ENCODE measurements around the gene RYR1.

The RYR1 gene

GRCh38 chr19:38429055-38429810 is 4.3 kb upstream of the RYR1 start:
- no peak for DNase-seq

DNA sequence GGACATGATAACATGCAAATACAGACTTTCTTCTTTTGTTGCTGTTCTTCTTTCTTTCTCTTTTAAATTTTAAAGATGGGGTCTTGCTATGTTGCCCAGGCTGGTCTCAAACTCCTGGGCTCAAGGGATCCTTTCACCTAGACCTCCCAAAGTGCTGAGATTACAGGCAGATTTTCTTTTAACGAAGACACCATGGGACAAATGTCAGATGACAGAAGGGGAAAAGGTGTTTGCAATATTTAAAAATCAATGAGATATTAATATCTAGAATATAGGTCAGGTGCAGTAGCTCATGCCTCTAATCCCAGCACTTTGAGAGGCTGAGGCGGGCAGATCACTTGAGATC is 3.7 kb upstream of the RYR1 start:
- no peak for DNase-seq

DNA sequence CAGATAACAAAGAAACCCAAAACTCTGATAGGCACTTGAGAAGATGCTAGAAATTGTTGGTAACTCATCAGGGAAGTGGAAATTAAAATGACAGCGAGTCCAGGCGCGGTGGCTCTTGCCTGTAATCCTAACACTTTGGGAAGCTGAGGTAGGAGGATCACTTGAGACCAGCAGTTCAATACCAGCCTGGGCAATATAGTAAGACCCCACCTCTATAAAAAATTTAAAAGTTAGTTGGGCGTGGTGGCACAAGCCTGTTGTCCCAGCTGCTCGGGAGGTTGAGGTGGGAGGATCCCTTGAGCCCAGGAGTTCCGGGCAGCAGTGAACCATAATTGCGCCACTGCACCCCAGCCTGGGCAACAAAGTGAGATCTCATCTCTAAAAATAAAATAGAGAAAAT is 2.6 kb upstream of the RYR1 start:
- DNase-seq, result no peak

DNA sequence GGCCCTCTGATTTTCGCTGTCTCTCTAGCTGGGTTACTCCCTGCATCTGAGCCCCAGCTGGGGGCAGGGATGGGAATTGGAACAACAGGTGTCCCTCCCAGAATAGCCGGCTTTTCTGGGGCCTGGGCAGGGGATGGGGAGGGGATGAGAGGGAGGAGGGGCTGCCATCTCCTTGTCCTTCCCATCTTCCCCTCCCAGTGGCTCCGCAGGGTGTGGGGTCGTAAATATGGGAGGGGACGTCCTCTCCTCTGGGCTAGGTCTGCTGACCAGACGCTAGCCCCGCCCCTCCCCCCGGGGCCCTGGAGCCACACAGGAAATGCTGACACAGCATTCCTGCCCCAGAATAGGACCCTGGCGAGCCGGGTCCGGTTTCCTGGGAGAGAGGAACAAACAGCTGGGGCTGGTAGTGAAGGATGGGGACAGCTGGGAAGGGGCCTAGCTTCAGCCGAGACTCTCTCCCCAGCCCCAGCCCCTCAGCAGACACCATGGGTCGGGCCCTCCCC is 1.1 kb downstream of the RYR1 start:
- DNase-seq, result no peak

DNA sequence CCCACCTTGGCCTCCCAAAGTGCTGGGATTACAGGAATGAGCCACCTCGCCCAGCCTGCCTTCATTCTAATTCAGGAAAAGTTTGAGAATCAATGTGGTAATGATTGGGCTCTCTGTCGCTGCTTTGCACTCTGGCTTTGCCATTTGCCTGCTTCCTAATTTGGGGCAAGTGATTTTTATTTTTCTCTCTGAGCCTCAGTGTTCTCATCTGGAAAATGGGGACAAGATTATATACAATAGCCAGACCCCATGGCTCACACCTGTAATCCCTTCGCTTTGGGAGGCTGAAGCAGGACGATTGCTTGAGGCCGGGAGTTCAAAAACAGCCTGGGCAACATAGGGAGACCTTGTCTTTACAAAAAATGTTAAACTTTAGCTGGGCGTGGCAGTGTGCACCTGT is 3.8 kb downstream of the RYR1 start:
- DNase-seq, result no peak

GRCh38 chr19:38437917-38438316 is 4.4 kb downstream of the RYR1 start:
- DNase-seq, result no peak

- no peak for DNase-seq
Measured at GRCh38 chr19:38440592-38440991, 7.1 kb downstream of the RYR1 start.

DNA sequence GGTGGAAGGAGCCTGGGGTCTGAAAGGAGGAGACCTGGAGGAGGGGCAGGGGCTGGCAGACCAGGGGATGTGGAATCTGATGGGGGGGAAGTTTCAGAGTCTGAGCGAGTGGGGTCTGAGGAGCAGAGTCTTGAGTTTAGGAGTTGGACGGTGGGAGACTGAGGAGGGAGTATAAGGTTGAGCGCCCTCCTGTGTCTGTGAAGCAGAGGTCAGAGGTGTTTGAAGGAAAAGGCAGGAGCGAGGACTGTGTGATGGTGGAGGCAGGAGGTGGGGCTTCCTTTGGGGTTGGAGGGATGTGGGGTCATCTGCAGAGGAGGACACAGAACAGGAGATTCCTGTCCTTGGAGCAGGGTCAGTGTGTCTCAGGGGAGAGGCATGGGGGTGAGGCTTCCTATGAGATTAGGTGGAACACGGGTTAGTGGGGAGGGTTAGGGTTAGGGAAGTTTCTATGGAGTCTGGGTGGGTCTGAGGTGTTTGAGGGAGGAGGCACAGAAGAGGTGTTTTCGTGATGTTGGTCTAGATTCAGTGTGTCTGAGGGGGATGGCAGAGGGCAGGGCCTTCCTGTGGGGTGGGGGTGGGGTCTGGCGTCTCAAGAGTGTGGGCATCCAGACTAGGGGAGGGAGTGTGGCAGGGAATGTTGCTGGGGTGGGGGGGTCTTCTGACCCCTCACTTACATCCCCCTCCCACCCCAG is 8.3 kb downstream of the RYR1 start:
- no peak for DNase-seq

GRCh38 chr19:38442736-38443135 is 9.2 kb downstream of the RYR1 start:
- no peak for DNase-seq

DNA sequence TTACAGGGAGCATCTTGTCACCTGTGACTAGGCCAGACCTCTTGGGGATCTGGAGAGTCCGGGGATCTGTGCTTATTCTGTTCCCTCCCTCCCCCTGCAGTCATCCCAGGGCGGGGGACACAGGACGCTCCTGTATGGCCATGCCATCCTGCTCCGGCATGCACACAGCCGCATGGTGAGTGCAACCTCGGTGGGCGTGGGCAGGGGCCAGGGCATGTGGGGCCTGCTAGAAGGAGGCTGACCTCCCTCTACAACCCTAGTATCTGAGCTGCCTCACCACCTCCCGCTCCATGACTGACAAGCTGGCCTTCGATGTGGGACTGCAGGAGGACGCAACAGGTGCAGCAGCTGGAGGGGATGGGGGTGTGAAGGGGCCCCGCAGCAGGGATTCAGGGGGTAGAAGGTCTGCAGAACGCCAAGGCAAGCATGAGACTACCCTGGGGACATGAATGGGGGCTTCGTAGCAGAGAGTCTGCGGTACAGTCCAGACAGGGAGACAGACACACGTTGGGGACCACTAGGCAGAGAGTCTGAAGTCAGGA is 10.0 kb downstream of the RYR1 start:
- DNase-seq, result no peak

GRCh38 chr19:38444026-38444425 is 10.5 kb downstream of the RYR1 start:
- DNase-seq, result no peak

DNA sequence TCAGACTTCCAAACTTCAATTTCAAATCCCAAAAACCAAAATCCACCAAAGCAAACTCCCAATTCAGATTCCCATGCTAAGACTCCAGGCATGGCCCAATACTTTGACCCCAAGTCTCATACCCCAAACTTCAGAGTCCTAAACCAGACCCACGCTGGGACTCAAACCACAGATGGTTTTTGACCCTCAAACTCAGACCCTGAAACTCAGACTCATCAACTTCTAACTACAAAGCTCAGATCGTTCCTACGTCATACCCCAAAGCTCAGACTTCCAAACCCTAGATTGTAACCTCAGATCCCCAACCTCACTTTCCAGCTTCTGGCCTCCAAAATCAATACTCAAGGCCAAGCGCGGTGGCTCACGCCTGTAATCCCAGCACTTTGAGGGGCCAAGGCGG is 11.9 kb downstream of the RYR1 start:
- DNase-seq, result no peak

DNA sequence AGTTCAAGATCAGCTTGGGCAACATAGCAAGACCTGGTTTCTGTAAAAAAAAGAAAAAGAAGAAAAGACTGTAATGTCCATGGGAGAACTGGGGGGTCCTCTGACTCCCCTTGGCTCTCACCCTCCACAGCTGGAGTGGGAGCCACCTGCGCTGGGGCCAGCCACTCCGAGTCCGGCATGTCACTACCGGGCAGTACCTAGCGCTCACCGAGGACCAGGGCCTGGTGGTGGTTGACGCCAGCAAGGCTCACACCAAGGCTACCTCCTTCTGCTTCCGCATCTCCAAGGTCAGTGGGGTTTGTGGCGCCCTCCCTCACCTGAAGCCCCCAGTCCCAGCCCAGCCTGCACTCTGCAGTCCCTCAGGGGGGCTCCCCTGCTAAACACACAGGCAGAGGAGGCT is 14.7 kb downstream of the RYR1 start:
- DNase-seq, result no peak

- DNase-seq, result no peak
Measured at GRCh38 chr19:38449518-38449917, 16.0 kb downstream of the RYR1 start.

GRCh38 chr19:38451036-38451435 is 17.5 kb downstream of the RYR1 start:
- DNase-seq, result no peak

DNA sequence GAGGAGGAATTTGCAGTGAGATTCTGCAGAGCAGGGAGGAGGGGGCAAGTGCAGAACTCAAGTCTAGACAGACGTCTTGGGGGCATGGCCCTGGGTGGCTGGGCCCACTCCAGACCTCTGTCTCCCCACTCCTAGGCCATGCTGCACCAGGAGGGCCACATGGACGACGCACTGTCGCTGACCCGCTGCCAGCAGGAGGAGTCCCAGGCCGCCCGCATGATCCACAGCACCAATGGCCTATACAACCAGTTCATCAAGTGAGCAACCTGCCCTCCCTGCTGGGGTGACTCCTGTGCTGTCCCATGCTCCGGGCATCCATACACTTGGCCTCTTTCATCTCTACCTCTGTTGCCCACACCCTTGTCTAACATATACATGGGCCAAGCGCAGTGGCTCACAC is 18.1 kb downstream of the RYR1 start:
- no peak for DNase-seq

DNA sequence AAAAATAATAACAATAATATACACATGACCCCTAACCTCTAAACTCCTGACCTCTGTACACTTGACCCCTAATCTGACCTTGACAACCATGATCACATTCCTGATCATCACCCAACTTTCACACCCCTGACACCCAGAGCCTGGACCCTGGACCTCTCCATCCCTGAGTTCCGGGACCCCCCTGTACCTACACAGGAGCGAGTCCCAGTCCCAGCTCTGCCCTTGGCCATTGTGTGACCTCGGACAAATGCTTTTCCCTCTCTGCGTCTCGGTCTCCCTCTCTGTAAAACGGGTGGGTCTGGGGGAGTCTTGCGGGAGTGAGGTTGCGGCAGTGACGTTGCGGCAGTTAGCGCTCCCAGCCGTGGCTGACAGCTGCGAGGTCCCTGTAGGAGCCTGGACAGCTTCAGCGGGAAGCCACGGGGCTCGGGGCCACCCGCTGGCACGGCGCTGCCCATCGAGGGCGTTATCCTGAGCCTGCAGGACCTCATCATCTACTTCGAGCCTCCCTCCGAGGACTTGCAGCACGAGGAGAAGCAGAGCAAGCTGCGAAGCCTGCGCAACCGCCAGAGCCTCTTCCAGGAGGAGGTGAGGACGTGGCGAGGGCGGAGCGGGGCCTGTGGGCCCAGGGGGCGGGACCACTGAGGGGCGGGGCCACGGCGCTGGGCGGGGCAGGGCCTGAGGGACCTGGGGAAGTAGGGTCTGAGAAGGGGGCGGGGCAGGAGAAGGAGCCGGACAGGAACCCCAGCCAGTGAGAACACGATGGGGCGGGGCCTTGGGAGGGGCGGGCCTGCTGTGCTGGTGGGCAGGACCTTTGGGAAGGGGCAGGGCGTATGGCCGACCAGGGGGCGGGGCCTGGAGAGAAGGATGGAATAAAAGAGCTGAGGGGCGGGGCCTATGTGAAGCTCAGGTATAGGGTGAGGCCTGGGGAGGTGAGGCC is 19.2 kb downstream of the RYR1 start:
- DNase-seq, result no peak

- DNase-seq, result no peak
Measured at GRCh38 chr19:38453596-38453995, 20.1 kb downstream of the RYR1 start.

DNA sequence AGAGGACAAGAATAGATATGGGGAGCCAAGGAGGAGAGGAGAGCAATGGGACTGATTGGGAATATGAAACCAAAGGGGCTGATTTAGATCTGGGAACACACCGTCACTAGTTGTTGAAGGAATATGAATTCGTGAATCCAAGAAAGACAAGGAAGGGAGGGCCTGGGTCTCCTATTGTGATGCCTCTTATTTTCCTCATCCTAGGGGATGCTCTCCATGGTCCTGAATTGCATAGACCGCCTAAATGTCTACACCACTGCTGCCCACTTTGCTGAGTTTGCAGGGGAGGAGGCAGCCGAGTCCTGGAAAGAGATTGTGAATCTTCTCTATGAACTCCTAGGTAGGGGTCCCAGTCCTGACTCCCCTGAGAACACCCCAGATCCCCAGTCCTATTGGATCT is 21.5 kb downstream of the RYR1 start:
- no peak for DNase-seq

- DNase-seq, result no peak
Measured at GRCh38 chr19:38457202-38457601, 23.7 kb downstream of the RYR1 start.

DNA sequence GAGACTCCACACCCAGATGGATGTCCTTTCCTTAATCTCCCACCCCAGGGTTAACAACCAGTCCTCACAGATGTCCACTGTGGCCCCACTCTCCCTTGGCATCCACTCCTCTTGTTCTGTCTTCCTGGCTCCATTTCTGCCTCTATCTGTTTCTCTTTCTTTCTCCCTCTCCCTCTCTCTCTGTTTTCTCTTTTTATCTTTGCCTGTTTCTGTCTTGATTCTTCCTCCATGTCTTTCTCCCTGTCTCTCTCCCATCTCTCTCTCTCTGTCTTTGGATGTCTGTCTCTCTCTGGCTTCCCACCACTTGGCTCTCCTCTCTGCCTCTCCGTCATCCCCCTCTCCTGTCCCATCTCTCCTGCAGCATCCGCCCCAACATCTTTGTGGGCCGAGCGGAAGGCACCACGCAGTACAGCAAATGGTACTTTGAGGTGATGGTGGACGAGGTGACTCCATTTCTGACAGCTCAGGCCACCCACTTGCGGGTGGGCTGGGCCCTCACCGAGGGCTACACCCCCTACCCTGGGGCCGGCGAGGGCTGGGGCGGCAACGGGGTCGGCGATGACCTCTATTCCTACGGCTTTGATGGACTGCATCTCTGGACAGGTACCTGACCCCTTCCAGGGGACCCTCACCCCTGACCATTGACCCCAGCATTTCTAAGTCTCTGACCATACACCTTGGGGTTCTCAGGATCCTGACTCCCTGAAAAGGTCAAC is 24.4 kb downstream of the RYR1 start:
- no peak for DNase-seq

DNA sequence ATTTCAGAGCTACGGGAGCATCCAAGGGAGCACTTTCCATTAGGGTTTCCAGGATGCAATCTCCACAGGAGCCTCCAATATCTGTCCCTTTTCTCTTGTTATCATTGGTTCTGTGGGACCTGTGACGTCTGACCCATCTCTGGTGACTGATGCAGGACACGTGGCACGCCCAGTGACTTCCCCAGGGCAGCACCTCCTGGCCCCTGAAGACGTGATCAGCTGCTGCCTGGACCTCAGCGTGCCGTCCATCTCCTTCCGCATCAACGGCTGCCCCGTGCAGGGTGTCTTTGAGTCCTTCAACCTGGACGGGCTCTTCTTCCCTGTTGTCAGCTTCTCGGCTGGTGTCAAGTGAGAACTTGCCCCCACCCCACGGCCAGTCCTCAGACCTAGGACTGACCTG is 25.5 kb downstream of the RYR1 start:
- DNase-seq, result no peak

GRCh38 chr19:38463365-38463764 is 29.9 kb downstream of the RYR1 start:
- DNase-seq, result no peak
